Measurements from ENCODE around the gene WWOX. TPM values are rescaled to one million over a fixed set of nuclear protein-coding genes. Genes with fewer than 3 reads are reported as not detected.

WWOX gene
- total RNA-seq, 1 experiment from 2014 or later = 28.3 TPM

DNA sequence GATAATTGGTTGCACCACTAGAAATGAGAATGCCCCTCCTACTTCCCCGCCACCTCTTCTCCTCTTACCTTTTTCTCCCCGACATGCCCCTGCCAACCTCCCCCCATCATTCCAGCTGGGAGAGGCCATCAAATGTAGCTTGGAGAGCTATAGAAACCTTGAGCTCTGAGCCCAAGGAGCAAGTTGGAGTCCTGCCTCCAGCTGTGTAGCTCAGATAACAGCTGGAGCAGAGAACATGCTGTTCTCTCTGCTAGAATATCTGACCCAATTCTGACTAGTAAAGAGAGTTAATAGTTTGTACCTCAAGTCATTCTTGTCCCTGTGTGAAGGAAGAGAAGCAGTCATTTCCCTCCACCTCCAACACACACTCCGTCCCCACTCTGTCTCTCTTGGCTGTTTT lies 1010.8 kb downstream of the WWOX start:
- ATAC-seq (no peak), DNase-seq (no peak)
- CTCF ChIA-PET = no interaction called here
- intact Hi-C loops (cut with micrococcal nuclease) = no loop called here
- no peaks in the 10 kb centered on the region for H3K79me2 ChIP-seq (ENCODE audit: low read length)
- no peak for TF ChIP-seq EZH2phosphoT487 (IDR thresholded peaks at IDR 0.05; ENCODE audit: borderline replicate concordance, low read length)
- no peak for TF ChIP-seq CTCF (conservative IDR thresholded peaks at IDR 0.05; ENCODE audit: low read depth, low read length)
- no peak for TF ChIP-seq EZH2 (IDR thresholded peaks at IDR 0.05; ENCODE audit: low read length, unreplicated experiment)
- H4K20me1 ChIP-seq (ENCODE audit: low read length) = no peaks in the 10 kb centered on the region
- no peak overlapping the region for H2AFZ ChIP-seq (ENCODE audit: low read length)
- H3K4me3 ChIP-seq (ENCODE audit: low read length) = no peak overlapping the region
- H3K4me2 ChIP-seq (ENCODE audit: low read length) = no peak overlapping the region
- H3K36me3 ChIP-seq (ENCODE audit: low read depth, low read length) = no peaks in the 10 kb centered on the region
- no peaks in the 10 kb centered on the region for H3K9me2 ChIP-seq (replicated peaks; ENCODE audit: low read length)
- POLR2A ChIA-PET (ENCODE audit: unreplicated experiment) = no interaction called here
- no peak overlapping the region for H3K27ac ChIP-seq (ENCODE audit: low read length)
- no peaks in the 10 kb centered on the region for H3K27me3 ChIP-seq (ENCODE audit: low read length)
- H3K9ac ChIP-seq (ENCODE audit: low read length) = no peak overlapping the region
- H3F3A ChIP-seq (ENCODE audit: low read length, unreplicated experiment) = no peaks in the 10 kb centered on the region
- BruUV-seq (replicated peaks) = no TSS peak
- H3K9me3 ChIP-seq (ENCODE audit: low read length) = no peaks in the 10 kb centered on the region
- no peaks in the 10 kb centered on the region for H3K4me1 ChIP-seq (ENCODE audit: insufficient read depth, low read length)

DNA sequence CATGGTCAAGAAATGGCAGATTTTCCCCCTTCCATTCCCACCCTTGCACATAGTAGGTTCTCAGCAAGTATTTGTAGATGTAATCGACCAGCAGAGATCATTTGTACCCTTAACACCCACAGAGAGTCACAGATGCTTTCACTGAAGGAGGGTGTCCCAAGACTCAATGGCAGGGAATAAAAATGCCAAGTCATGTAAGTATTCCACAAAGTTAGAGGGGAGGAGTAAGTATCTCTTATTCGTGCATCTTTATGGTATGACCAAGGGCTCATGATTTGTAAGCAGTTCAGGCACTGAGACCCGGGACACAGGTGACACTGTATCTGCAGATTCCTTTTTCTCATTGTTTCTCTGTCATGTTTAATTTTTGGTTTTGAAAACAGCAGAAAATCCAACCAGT lies 1011.5 kb downstream of the WWOX start:
- Histone ChIP-seq H3K36me3 (ENCODE audit: low read depth, low read length) (no peaks in the 10 kb centered on the region), H3K27me3 (ENCODE audit: low read length) (no peaks in the 10 kb centered on the region), H3K27ac (ENCODE audit: low read length) (no peak overlapping the region), H3K4me2 (ENCODE audit: low read length) (no peak overlapping the region), H3K9me2 (replicated peaks; ENCODE audit: low read length) (no peaks in the 10 kb centered on the region), H3K4me1 (ENCODE audit: insufficient read depth, low read length) (no peaks in the 10 kb centered on the region), H2AFZ (ENCODE audit: low read length) (no peak overlapping the region), H3K9ac (ENCODE audit: low read length) (no peak overlapping the region), H3K9me3 (ENCODE audit: low read length) (no peaks in the 10 kb centered on the region), H3F3A (ENCODE audit: low read length, unreplicated experiment) (no peaks in the 10 kb centered on the region), H4K20me1 (ENCODE audit: low read length) (no peaks in the 10 kb centered on the region), H3K4me3 (ENCODE audit: low read length) (no peak overlapping the region), H3K79me2 (ENCODE audit: low read length) (no peaks in the 10 kb centered on the region)
- DNase-seq (no peak), ATAC-seq (no peak)
- ChIA-PET POLR2A (ENCODE audit: unreplicated experiment) (no interaction called here), CTCF (no interaction called here)
- TF ChIP-seq EZH2 (IDR thresholded peaks at IDR 0.05; ENCODE audit: low read length, unreplicated experiment) = no peak
- no peak for TF ChIP-seq CTCF (conservative IDR thresholded peaks at IDR 0.05; ENCODE audit: low read depth, low read length)
- no peak for TF ChIP-seq EZH2phosphoT487 (IDR thresholded peaks at IDR 0.05; ENCODE audit: borderline replicate concordance, low read length)
- intact Hi-C loops (cut with micrococcal nuclease) = no loop called here
- BruUV-seq (replicated peaks) = no TSS peak

- ATAC-seq = no peak
- H3K4me2 ChIP-seq (ENCODE audit: low read length) = no peak overlapping the region
- no peak for DNase-seq
- no peak overlapping the region for H2AFZ ChIP-seq (ENCODE audit: low read length)
- TF ChIP-seq EZH2phosphoT487 (IDR thresholded peaks at IDR 0.05; ENCODE audit: borderline replicate concordance, low read length) (no peak), CTCF (conservative IDR thresholded peaks at IDR 0.05; ENCODE audit: low read depth, low read length) (no peak), EZH2 (IDR thresholded peaks at IDR 0.05; ENCODE audit: low read length, unreplicated experiment) (no peak)
- no peak overlapping the region for H3K27ac ChIP-seq (ENCODE audit: low read length)
- H3K9me2 ChIP-seq (replicated peaks; ENCODE audit: low read length) = no peaks in the 10 kb centered on the region
- no peaks in the 10 kb centered on the region for H3K4me1 ChIP-seq (ENCODE audit: insufficient read depth, low read length)
- BruUV-seq (replicated peaks) = no TSS peak
- intact Hi-C loops (cut with micrococcal nuclease) = no loop called here
- no peaks in the 10 kb centered on the region for H3K36me3 ChIP-seq (ENCODE audit: low read depth, low read length)
- no peak overlapping the region for H3K9ac ChIP-seq (ENCODE audit: low read length)
- no peaks in the 10 kb centered on the region for H3F3A ChIP-seq (ENCODE audit: low read length, unreplicated experiment)
- POLR2A ChIA-PET (ENCODE audit: unreplicated experiment) = no interaction called here
- H3K27me3 ChIP-seq (ENCODE audit: low read length) = no peaks in the 10 kb centered on the region
- H4K20me1 ChIP-seq (ENCODE audit: low read length) = no peaks in the 10 kb centered on the region
- no peaks in the 10 kb centered on the region for H3K9me3 ChIP-seq (ENCODE audit: low read length)
- no peak overlapping the region for H3K4me3 ChIP-seq (ENCODE audit: low read length)
- CTCF ChIA-PET = no interaction called here
- H3K79me2 ChIP-seq (ENCODE audit: low read length) = no peaks in the 10 kb centered on the region
These were observed 1013.0 kb downstream of the WWOX start for GRCh38 chr16:79112462-79112861.
